Measurements from ENCODE around the gene ZSCAN21. TPM values are rescaled to one million over a fixed set of nuclear protein-coding genes. Genes with fewer than 3 reads are reported as not detected.

The ZSCAN21 gene
- total and polyA plus RNA-seq, 2 donors (not counting 3 experiments of a cell fraction or from before 2014, with no cell fraction given), result 7.4 to 7.7 TPM

DNA sequence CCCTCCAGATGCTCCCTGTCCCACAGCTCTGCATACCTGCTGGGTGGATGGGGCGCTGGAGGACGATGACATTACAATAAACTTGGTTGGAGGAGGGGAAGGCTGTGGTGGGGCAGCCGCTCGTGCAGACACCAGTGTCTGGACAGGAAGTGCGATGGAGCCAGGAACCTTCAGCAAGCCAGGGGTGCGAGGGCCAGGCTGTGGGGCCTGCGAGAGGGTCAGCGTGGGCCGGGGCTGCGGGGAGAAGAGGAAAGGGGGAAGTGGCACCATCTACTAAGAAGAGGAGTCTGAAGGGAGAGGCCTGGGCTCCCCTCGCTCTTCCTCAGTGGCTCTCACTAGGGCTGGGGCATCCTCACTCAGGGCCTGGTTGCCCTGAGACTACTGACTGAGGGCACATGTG, 58.3 kb downstream of the ZSCAN21 start:
- H2AFZ ChIP-seq (ENCODE audit: low read depth, low read length), result no peak overlapping the region
- H3K9ac ChIP-seq (replicated peaks; ENCODE audit: extremely low read depth, insufficient read depth, low read length), result no peak overlapping the region
- H3K4me3 ChIP-seq (replicated peaks in 1 of 3; ENCODE audit: insufficient read depth in 1 of 3, low read depth in 1 of 3, low read length in 3 of 3), result no peak overlapping the region
- no peaks in the 10 kb centered on the region for H3K4me1 ChIP-seq (ENCODE audit: control insufficient read depth, extremely low read depth, insufficient read depth, low read length)
- no peaks in the 10 kb centered on the region for H3K9me1 ChIP-seq (replicated peaks; ENCODE audit: control insufficient read depth, extremely low read depth, insufficient read depth, low read length)
- CTCF ChIA-PET, result no interaction called here
- dilution Hi-C loops (cut with MboI; ENCODE audit: extremely low pct_ligation_motif_present, low sequenced_read_pairs), result no loop called here
- TF ChIP-seq POLR2AphosphoS5 (IDR thresholded peaks at IDR 0.05; ENCODE audit: insufficient read depth, low read depth, low read length), result no peak
- TF ChIP-seq EZH2 (IDR thresholded peaks at IDR 0.05; ENCODE audit: borderline replicate concordance, low read depth, low read length, severe bottlenecking), result no peak
- no peak for TF ChIP-seq JUN (IDR thresholded peaks at IDR 0.05; ENCODE audit: borderline replicate concordance, insufficient read depth, insufficient read length, low read depth)
- no peak for TF ChIP-seq POLR2A (IDR thresholded peaks at IDR 0.05; ENCODE audit: low read depth, low read length)
- no peak for TF ChIP-seq FOS (IDR thresholded peaks at IDR 0.05; ENCODE audit: borderline replicate concordance, insufficient read depth, low read length)
- TF ChIP-seq MYC (IDR thresholded peaks at IDR 0.05; ENCODE audit: low read depth, low read length), result no peak
- TF ChIP-seq, protein P1, sequence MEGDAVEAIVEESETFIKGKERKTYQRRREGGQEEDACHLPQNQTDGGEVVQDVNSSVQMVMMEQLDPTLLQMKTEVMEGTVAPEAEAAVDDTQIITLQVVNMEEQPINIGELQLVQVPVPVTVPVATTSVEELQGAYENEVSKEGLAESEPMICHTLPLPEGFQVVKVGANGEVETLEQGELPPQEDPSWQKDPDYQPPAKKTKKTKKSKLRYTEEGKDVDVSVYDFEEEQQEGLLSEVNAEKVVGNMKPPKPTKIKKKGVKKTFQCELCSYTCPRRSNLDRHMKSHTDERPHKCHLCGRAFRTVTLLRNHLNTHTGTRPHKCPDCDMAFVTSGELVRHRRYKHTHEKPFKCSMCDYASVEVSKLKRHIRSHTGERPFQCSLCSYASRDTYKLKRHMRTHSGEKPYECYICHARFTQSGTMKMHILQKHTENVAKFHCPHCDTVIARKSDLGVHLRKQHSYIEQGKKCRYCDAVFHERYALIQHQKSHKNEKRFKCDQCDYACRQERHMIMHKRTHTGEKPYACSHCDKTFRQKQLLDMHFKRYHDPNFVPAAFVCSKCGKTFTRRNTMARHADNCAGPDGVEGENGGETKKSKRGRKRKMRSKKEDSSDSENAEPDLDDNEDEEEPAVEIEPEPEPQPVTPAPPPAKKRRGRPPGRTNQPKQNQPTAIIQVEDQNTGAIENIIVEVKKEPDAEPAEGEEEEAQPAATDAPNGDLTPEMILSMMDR (IDR thresholded peaks at IDR 0.05; ENCODE audit: extremely low read depth in 1 of 2, insufficient read depth in 1 of 2, low read depth in 1 of 2, low read length in 2 of 2), result no peak
- TF ChIP-seq, protein P2, sequence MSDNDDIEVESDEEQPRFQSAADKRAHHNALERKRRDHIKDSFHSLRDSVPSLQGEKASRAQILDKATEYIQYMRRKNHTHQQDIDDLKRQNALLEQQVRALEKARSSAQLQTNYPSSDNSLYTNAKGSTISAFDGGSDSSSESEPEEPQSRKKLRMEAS (IDR thresholded peaks at IDR 0.05; ENCODE audit: insufficient read depth, insufficient read length), result no peak
- no peak for TF ChIP-seq GATA2 (IDR thresholded peaks at IDR 0.05; ENCODE audit: insufficient read depth, insufficient read length, low read depth, low read length)
- no peak overlapping the region for H3K27ac ChIP-seq (ENCODE audit: insufficient read depth, low read depth, low read length)
- POLR2A ChIA-PET, result no interaction called here
- no peak overlapping the region for H3K4me2 ChIP-seq (ENCODE audit: insufficient read depth, low read length)
- peaks cover 12 to 49% of the 10 kb centered on the region in 2 experiments for H3K36me3 ChIP-seq (ENCODE audit: control insufficient read depth in 2 of 2, extremely low read depth in 1 of 2, insufficient read depth in 2 of 2, low read length in 2 of 2)
- no peaks in the 10 kb centered on the region for H3K27me3 ChIP-seq (ENCODE audit: control insufficient read depth in 2 of 2, insufficient read depth in 2 of 2, low read length in 2 of 2)
- DNase-seq (ENCODE audit: low read depth, low spot score), result no peak
- BruUV-seq (replicated peaks), result no TSS peak
- no peak for FAIRE-seq
- intact Hi-C loops (cut with micrococcal nuclease), result loop anchor here (10.0 kb wide), 1 partner anchor 1017 kb away; the partner anchor contains the start of gene SERPINE1
- H3K79me2 ChIP-seq (ENCODE audit: control insufficient read depth, insufficient read depth, low read length), result no peaks in the 10 kb centered on the region
- H3K9me3 ChIP-seq (replicated peaks; ENCODE audit: control insufficient read depth, insufficient read depth, low read length), result no peaks in the 10 kb centered on the region
- H4K20me1 ChIP-seq (replicated peaks; ENCODE audit: control insufficient read depth, extremely low read depth, insufficient read depth, low read length), result no peaks in the 10 kb centered on the region
